ENCODE measurements around the gene AGR3. TPM values are rescaled to one million over a fixed set of nuclear protein-coding genes. Genes with fewer than 3 reads are reported as not detected.

Gene AGR3
- total RNA-seq, 2 donors from 2014 or later, result 123 to 188 TPM

- DNase-seq (no peak), ATAC-seq (no peak)
- intact Hi-C loops (cut with DNase I, micrococcal nuclease), result no loop called here
These were observed 35.1 kb downstream of the AGR3 start for GRCh38 chr7:16846601-16847165.

- intact Hi-C loops (cut with DNase I, micrococcal nuclease), result no loop called here
- no peak for ATAC-seq
- DNase-seq, result no peak
These were observed 36.0 kb downstream of the AGR3 start for GRCh38 chr7:16845746-16846145.

- intact Hi-C loops (cut with DNase I, micrococcal nuclease), result no loop called here
- ATAC-seq (no peak), DNase-seq (no peak)
These were observed 40.1 kb downstream of the AGR3 start for GRCh38 chr7:16841681-16842080.

- intact Hi-C loops (cut with DNase I, micrococcal nuclease), result no loop called here
- ATAC-seq, result no peak
- DNase-seq, result no peak
These were observed 41.7 kb downstream of the AGR3 start for GRCh38 chr7:16840094-16840493.

GRCh38 chr7:16839646-16840045 is 42.1 kb downstream of the AGR3 start:
- no peak for DNase-seq
- intact Hi-C loops (cut with DNase I, micrococcal nuclease), result no loop called here
- ATAC-seq, result no peak

- intact Hi-C loops (cut with DNase I, micrococcal nuclease), result no loop called here
- ATAC-seq, result no peak
- no peak for DNase-seq
These were observed 42.9 kb downstream of the AGR3 start for GRCh38 chr7:16838891-16839290.

DNA sequence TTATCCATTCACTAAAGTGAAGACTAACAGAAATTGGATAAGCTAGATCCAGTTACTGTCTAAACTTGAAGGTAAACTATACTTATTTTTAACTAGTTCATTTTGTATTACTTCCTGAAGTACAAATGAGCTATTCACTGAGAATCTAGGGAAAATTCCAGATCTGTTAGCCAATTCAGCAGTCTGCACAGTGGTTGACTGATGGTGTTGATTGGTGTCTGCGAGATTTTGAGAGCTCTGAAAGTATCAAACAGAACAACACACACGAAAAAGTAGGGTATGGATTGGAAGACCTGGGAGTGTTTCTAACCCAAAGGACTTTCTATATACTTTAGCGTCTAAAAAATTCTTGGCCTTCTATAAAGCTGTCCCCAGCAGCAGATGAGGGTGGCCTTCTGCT is 43.4 kb downstream of the AGR3 start:
- DNase-seq (no peak), ATAC-seq (no peak)
- intact Hi-C loops (cut with DNase I, micrococcal nuclease), result no loop called here

DNA sequence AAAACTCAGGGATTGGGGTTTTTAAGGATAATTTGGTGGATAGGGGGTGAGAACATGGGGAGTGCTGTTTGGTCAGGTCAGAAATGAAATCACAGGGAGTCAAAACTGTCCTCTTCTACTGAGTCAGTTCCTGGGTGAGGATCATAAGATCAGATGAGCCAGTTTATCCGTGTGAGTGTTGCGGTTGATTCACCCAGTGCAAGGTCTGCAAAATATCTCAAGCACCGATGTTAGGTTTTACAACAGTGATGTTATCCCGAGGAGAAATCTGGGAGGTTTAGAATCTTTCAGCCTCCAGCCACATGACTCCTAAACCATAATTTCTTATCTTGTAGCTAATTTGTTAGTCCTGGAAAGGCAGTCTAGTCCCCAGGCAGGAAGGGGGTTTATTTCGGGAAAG is 45.3 kb downstream of the AGR3 start:
- no peak for ATAC-seq
- intact Hi-C loops (cut with DNase I, micrococcal nuclease), result no loop called here

DNA sequence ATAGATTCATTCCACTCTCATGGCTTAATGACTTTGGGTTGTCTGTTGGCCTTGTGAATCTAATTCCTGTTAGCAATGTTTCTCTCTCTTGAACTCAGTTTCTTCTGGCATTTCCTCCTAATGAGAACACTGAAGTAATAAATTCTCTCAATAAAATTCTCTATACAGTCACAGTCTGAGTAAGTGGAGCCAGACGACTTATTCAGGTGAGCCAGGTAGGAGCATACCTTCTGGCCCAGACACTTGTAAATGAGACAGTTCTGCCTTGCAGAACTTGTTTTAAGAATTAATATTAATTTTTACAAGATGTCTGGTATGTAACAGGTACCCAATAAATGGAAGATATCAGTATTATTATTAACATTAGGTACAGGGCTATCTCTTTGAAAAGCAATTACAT is 48.4 kb downstream of the AGR3 start:
- intact Hi-C loops (cut with DNase I, micrococcal nuclease), result no loop called here
- ATAC-seq (no peak), DNase-seq (no peak)

More for the DNA sequence above, 45.3 kb downstream of the AGR3 start:
- DNase-seq, result no peak

GRCh38 chr7:16826060-16826459 is 55.7 kb downstream of the AGR3 start:
- ATAC-seq (no peak), DNase-seq (no peak)
- intact Hi-C loops (cut with DNase I, micrococcal nuclease), result no loop called here

DNA sequence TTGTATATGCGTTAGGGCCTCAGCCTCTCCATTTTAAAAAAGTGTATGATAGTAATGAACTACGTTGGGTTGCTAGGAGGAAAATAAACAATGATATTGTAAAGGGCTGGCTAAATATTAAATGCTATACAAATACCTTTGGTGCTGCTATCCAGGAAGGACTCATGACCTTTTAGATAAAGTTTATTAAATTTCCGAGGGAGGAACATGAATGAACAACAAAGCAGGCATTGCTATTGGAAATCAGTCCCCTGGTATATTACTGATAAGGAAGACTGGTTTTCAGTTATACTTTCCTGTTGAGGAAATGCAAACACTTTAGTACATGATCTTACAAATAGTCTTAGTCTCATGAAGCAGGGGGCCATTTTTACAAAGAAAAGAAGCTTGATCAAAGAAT is 59.8 kb downstream of the AGR3 start:
- no peak for DNase-seq
- intact Hi-C loops (cut with DNase I, micrococcal nuclease), result no loop called here
- ATAC-seq, result peak; percentile 85

DNA sequence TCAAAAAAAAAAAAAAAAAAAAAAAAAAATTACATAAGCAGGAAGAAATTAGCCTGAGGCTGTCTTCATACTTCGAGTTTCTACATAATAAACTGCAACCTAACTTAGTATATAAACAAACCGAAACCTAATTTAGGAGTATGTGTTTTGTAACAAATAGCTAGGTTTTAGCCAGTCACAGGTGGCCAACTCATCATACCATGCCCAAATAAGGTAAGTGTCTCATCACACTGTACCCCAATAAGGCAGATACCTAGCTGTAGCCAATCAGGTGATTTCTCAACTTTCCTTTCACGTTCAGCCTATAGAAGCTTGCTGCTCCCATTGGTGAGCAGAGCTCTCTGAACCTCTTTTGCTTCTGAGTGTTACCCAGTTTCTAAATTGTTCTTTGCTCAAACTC is 63.1 kb downstream of the AGR3 start:
- no peak for ATAC-seq

DNA sequence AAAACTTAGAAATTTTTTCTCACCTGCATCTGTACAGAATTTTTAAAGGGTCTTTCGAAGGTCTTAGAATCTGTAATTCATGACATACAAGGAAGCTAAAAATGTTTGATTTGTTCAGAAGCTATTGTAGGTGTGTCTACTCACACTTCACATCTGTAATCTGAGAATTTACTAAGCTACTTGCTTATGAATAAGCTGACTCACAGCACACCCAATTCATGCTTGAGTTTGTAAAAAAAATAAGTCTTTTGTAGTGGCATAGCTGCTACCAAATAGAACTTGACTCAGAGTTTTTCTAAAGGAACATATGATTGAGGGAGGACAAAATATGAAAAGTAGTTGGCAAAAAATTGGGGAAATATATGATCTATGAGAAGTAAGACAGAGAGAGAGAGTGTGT is 64.2 kb downstream of the AGR3 start:
- ATAC-seq (peak; percentile 55), DNase-seq (no peak)
- intact Hi-C loops (cut with DNase I, micrococcal nuclease), result no loop called here

More for the DNA sequence above, 63.1 kb downstream of the AGR3 start:
- intact Hi-C loops (cut with DNase I, micrococcal nuclease), result no loop called here
- no peak for DNase-seq

DNA sequence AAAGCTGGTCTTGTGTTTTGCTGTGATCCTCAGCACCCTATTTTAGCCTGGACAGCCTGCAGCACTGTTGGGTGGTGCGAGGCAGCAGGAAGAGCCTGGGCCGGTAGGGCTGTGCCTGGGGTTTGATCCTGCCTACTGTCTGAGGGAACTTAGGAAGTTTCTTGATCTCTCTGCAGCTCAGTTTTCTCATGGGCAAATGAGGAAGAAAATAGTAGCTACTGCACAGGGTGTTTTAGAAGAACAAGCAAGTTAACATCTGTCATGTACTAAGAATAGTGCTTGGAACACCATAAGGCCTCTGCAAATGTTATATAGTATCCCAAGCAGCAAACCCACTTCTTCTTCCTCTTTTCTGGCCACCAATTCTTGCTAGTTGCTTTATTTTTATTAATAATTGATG is 65.0 kb downstream of the AGR3 start:
- intact Hi-C loops (cut with DNase I, micrococcal nuclease), result no loop called here
- DNase-seq (no peak), ATAC-seq (peak; percentile 37)

DNA sequence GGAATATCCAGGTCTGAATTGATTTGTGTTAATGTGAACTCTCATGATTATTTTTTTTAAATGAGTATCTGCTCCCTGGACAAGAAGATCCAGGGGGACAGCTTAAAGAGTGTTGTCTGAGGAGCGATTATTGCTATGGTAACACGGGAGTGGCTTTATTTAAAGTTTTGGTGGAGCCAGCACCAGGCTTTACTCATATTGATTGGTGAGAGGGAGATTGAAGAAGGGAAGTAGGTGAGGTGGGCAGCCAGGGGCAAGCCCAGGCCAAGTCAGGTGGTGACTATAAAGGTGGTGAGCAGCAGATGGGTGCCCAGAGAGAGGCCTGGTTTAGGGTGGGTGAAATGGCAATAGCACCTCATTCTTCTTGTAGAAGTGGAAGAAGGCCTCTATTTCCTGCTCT is 66.8 kb downstream of the AGR3 start:
- peak; percentile 36 to 56 for DNase-seq
- peak; percentile 43 for ATAC-seq
- intact Hi-C loops (cut with DNase I, micrococcal nuclease), result no loop called here

DNA sequence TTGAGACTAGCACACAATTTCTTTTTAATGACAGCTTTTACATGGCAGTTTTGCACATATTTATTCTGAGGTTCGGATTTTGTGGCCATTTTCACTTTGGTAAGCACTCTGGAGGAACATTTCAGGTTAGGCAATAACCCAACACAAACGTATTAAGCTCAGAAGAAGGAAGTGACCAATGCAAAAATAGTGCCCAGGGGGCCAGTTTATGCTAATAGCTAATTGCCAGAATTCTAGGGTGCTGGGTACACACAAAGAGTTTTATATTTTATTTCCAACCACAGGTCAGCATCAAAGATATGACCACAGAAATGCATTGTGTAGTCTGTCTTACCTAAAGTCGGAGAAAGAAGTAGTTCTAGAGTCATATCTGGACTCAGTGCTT is 68.6 kb downstream of the AGR3 start:
- intact Hi-C loops (cut with DNase I, micrococcal nuclease), result no loop called here
- ATAC-seq (no peak), DNase-seq (no peak)

- no peak for DNase-seq
- no peak for ATAC-seq
- intact Hi-C loops (cut with DNase I, micrococcal nuclease), result no loop called here
These were observed 69.1 kb downstream of the AGR3 start for GRCh38 chr7:16812542-16813231.

GRCh38 chr7:16811551-16811950 is 70.2 kb downstream of the AGR3 start:
- no peak for DNase-seq
- peak; percentile 63 for ATAC-seq

DNA sequence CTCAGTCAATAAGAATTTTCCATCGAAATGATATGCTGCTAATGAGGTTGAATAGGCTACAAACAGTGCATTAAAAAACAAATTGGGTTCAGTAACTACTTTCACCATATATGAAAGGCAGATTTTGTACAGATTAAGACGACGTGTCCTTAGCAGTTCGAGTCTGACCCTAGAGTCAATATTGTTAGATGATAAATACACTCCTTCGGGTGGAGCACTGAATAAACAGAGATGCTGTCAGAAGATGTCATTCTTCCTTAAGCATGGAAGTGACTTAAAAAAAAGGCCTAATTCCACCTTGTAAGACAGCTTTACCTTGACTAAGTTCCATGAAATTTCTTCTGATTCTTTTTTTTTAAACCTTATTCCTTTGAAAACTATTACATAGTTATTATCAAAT is 71.2 kb downstream of the AGR3 start:
- intact Hi-C loops (cut with DNase I, micrococcal nuclease), result no loop called here
- peak; percentile 78 for ATAC-seq
- DNase-seq, result no peak

More at GRCh38 chr7:16811551-16811950, 70.2 kb downstream of the AGR3 start:
- intact Hi-C loops (cut with DNase I, micrococcal nuclease), result no loop called here

- ATAC-seq, result peak; percentile 64
- intact Hi-C loops (cut with DNase I, micrococcal nuclease), result no loop called here
- DNase-seq, result no peak
These were observed 71.7 kb downstream of the AGR3 start for GRCh38 chr7:16810112-16810511.
